Tongue (tissue), 2 donors: ENCODE results near the gene MGAT5B. TPM values are rescaled to one million over a fixed set of nuclear protein-coding genes. Genes with fewer than 3 reads are reported as not detected.

Experiments
- DNase-seq: peaks from one replicate; pipeline ENCODE4 v3.0.0-alpha.2; 2015
- total RNA-seq: library from RNA; depleted of rRNA; stranded (reverse); fragments of >200 nt; gene quantifications from one replicate; pipeline ENCODE4 v1.2.3, GENCODE V29; 2014

MGAT5B gene
- total RNA-seq, 1 donor from 2014 or later, result not detected

- DNase-seq, result no peak
Observed at GRCh38 chr17:76981545-76982295, 113.5 kb downstream of the MGAT5B start.

- DNase-seq, result no peak
Observed at GRCh38 chr17:76982408-76983074, 114.3 kb downstream of the MGAT5B start.

- no peak for DNase-seq
Observed at GRCh38 chr17:76983075-76983775, 115.0 kb downstream of the MGAT5B start.

- peak; percentile 75 for DNase-seq
Observed at GRCh38 chr17:76986365-76986764, 118.2 kb downstream of the MGAT5B start.

- no peak for DNase-seq
Observed at GRCh38 chr17:76987486-76988093, 119.4 kb downstream of the MGAT5B start.

GRCh38 chr17:76988796-76989195 lies 120.6 kb downstream of the MGAT5B start:
- DNase-seq, result no peak

GRCh38 chr17:76989519-76989918 lies 121.3 kb downstream of the MGAT5B start:
- DNase-seq, result no peak

GRCh38 chr17:76992891-76993290 lies 124.7 kb downstream of the MGAT5B start:
- no peak for DNase-seq

- no peak for DNase-seq
Observed at GRCh38 chr17:76993651-76994050, 125.4 kb downstream of the MGAT5B start.

- no peak for DNase-seq
Observed at GRCh38 chr17:76994237-76994637, 126.0 kb downstream of the MGAT5B start.

- DNase-seq, result no peak
Observed at GRCh38 chr17:76995387-76996105, 127.3 kb downstream of the MGAT5B start.

- no peak for DNase-seq
Observed at GRCh38 chr17:76996741-76997694, 128.8 kb downstream of the MGAT5B start.

- DNase-seq, result no peak
Observed at GRCh38 chr17:76997981-76998531, 129.9 kb downstream of the MGAT5B start.

GRCh38 chr17:76998839-76999238 lies 130.6 kb downstream of the MGAT5B start:
- DNase-seq, result no peak

Other genes starting within 250 kb of the MGAT5B start
- gene ST6GALNAC1, start 224.6 kb upstream of the MGAT5B start, total RNA-seq, result 1.7 TPM
- 200 TPM for gene MXRA7, start 157.4 kb upstream of the MGAT5B start, total RNA-seq
- gene JMJD6, start 141.8 kb upstream of the MGAT5B start, total RNA-seq, result 23.0 TPM
- gene METTL23, start 141.6 kb upstream of the MGAT5B start, total RNA-seq, result 21.3 TPM
- gene SRSF2, start 131.1 kb upstream of the MGAT5B start, total RNA-seq, result 129 TPM
- gene MFSD11, start 130.3 kb upstream of the MGAT5B start, total RNA-seq, result 60.1 TPM